Natural killer cell treated with Interleukin-12 subunit alpha and Interleukin-12 subunit beta and Interleukin-15 and Interleukin-18, amount 100 ng/mL, for 72 hours (primary cell): ENCODE results near the gene ZPLD1. TPM values are rescaled to one million over a fixed set of nuclear protein-coding genes. Genes with fewer than 3 reads are reported as not detected.

Experiments
- ATAC-seq, 2 donors: fragments of 150-1000 bp; cut with Tn5 transposase in 1 of 2; sonication (Bioruptor Pico), chemical (Tn5 transposase) in 1 of 2; 2 replicates each; pipeline ENCODE4 v1.10.0; 2021
- DNase-seq: peaks from one replicate; pipeline ENCODE4 v3.0.0; 2022; ENCODE audit warnings: low spot score
- H3K27ac Mint-ChIP-seq, 2 donors: 1 replicate in 1 of 2; 2 replicates in 1 of 2; pipeline ENCODE4 v1.8.0; 2022; ENCODE audit warnings: mixed read lengths in 2 of 2, mild to moderate bottlenecking in 1 of 2, moderate library complexity in 1 of 2
- H3K27me3 Mint-ChIP-seq, 2 donors: 1 replicate in 1 of 2; 2 replicates in 1 of 2; pipeline ENCODE4 v1.8.0; 2022; ENCODE audit warnings: mixed read lengths in 2 of 2
- H3K36me3 Mint-ChIP-seq: one replicate; pipeline ENCODE4 v1.8.0; 2022; ENCODE audit warnings: mixed read lengths
- H3K4me1 Mint-ChIP-seq, 2 donors: 1 replicate in 1 of 2; 2 replicates in 1 of 2; pipeline ENCODE4 v1.8.0; 2022; ENCODE audit warnings: low read depth in 2 of 2, mixed read lengths in 2 of 2, mild to moderate bottlenecking in 1 of 2
- H3K4me3 Mint-ChIP-seq: one replicate; pipeline ENCODE4 v1.8.0; 2022; ENCODE audit warnings: mixed read lengths
- H3K9me3 Mint-ChIP-seq: 2 replicates; pipeline ENCODE4 v1.8.0; 2022; ENCODE audit warnings: mixed read lengths
- total RNA-seq, 2 donors: library from RNA; stranded (reverse); gene quantifications; one replicate each; pipeline ENCODE4 v1.2.3, GENCODE V29; 2022

The ZPLD1 gene
- total RNA-seq, 2 donors from 2014 or later: not detected

- no peak overlapping the region for H3K4me3 Mint-ChIP-seq
- H3K36me3 Mint-ChIP-seq: no peaks in the 10 kb centered on the region
- no peak overlapping the region for H3K27ac Mint-ChIP-seq
- ATAC-seq (no peak), DNase-seq (no peak)
- H3K9me3 Mint-ChIP-seq: no peaks in the 10 kb centered on the region
- H3K27me3 Mint-ChIP-seq: peaks cover under 1 to 3% of the 10 kb centered on the region in 2 donors
- no peaks in the 10 kb centered on the region for H3K4me1 Mint-ChIP-seq
These were observed 79.4 kb downstream of the ZPLD1 start for GRCh38 chr3:102514241-102514640.

- Mint-ChIP-seq H3K27me3 (peaks cover 0 to 11% of the 10 kb centered on the region in 2 donors), H3K4me1 (peaks cover 0 to 2% of the 10 kb centered on the region in 2 donors), H3K36me3 (no peaks in the 10 kb centered on the region), H3K4me3 (no peak overlapping the region), H3K27ac (no peak overlapping the region), H3K9me3 (no peaks in the 10 kb centered on the region)
- DNase-seq (no peak), ATAC-seq (no peak)
These were observed 86.4 kb downstream of the ZPLD1 start for GRCh38 chr3:102521246-102521645.

- no peak for ATAC-seq
- Mint-ChIP-seq H3K27ac (no peak overlapping the region), H3K4me3 (no peak overlapping the region), H3K36me3 (no peaks in the 10 kb centered on the region), H3K9me3 (no peaks in the 10 kb centered on the region), H3K27me3 (peaks cover 7 to 8% of the 10 kb centered on the region in 2 donors), H3K4me1 (peaks cover 0 to 2% of the 10 kb centered on the region in 2 donors)
- no peak for DNase-seq
These were observed 90.8 kb downstream of the ZPLD1 start for GRCh38 chr3:102525624-102526023.

GRCh38 chr3:102526865-102527264 lies 92.0 kb downstream of the ZPLD1 start:
- H3K4me1 Mint-ChIP-seq: peaks cover 0 to 2% of the 10 kb centered on the region in 2 donors
- peaks cover 7 to 9% of the 10 kb centered on the region in 2 donors for H3K27me3 Mint-ChIP-seq
- no peak overlapping the region for H3K27ac Mint-ChIP-seq
- ATAC-seq (no peak), DNase-seq (no peak)
- H3K9me3 Mint-ChIP-seq: no peaks in the 10 kb centered on the region
- H3K36me3 Mint-ChIP-seq: no peaks in the 10 kb centered on the region
- no peak overlapping the region for H3K4me3 Mint-ChIP-seq

- H3K4me1 Mint-ChIP-seq: peaks cover 0 to 7% of the 10 kb centered on the region in 2 donors
- DNase-seq (no peak), ATAC-seq (no peak)
- H3K36me3 Mint-ChIP-seq: no peaks in the 10 kb centered on the region
- no peaks in the 10 kb centered on the region for H3K9me3 Mint-ChIP-seq
- no peak overlapping the region for H3K27ac Mint-ChIP-seq
- H3K27me3 Mint-ChIP-seq: peaks cover 7 to 9% of the 10 kb centered on the region in 2 donors
- H3K4me3 Mint-ChIP-seq: no peak overlapping the region
These were observed 93.9 kb downstream of the ZPLD1 start for GRCh38 chr3:102528727-102529126.
